ENCODE results near the gene ADGRA1.

Gene ADGRA1

DNA sequence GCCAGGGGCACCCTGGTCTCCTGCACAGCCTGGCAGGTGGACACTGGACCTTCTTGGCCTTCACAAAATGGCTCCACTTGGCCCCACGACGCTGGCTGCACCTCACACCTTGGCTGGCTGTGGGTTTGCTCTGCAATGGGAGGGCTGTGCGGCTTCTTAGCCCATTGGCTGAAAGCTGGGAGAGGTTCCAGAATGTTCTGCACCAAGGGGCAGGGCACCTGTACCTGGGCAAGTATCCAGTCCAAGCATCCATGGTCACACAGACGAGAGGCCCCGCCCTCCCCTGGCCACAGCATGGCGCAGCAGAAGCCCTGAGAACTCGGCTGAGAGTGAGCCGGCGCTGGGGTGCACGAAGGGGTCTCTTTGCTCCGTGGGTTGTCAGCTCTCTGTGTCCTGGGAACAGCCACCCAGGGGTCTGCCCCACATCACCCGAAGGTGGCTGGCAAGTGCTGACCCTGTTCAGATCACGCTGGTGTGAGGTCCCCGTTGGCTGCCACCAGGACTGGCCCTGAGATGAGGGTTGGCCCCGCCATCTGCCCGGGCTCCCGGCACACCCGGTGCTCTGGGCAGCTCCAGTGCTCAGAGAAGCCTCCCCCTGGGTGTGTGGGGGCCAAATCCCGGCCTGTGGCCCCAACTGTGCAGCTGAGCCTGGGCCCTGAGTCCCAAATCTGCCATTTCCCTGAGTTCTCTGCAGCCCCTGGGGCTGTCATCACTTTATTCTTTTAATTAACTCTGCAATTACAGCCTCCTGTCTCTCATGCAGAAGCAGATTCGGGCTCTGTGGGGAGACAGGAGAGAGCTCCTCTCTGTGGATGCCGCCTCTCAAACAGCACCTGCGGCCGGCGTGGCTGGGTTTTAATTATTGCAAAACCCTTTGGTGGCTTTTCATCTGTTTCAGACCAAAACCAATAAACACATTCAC lies 19.4 kb upstream of the ADGRA1 start:
- TF ChIP-seq CSDC2 (CRISPR knock-in tag; IDR thresholded peaks at IDR 0.05) = no peak
- ATAC-seq = no peak

DNA sequence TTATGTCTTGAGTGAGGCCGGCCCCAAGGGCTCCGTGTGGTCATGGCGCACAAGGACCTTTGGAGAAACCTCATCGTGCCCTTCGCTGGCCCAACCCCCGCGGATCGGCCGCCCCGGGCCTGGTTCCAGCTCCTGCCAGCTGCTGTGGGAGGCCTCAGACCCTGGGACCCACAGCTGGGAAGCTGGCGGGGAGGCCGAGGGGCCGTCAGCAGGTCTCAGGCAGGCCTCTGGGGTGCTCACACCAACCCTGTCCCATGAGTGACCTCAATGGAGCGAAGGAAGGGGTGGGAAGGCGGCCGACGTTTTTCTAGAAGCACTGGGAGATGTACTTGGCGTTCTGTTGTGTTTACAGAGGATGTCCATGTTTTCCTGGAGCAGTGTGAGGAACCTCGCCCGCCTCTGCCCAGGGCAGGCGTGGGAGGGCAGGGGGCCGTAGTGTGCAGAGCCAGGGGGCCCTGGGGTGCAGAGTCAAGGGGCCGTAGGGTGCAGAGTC lies 18.6 kb upstream of the ADGRA1 start:
- TF ChIP-seq TCF4 (CRISPR knock-in tag; IDR thresholded peaks at IDR 0.05; ENCODE audit: borderline replicate concordance) (no peak), CSDC2 (CRISPR knock-in tag; IDR thresholded peaks at IDR 0.05) (no peak), TOX (CRISPR knock-in tag; IDR thresholded peaks at IDR 0.05; ENCODE audit: borderline replicate concordance) (no peak), OSR1 (CRISPR knock-in tag; IDR thresholded peaks at IDR 0.05) (no peak), BACH2 (CRISPR knock-in tag; IDR thresholded peaks at IDR 0.05; ENCODE audit: borderline replicate concordance) (no peak), ZNF8 (CRISPR knock-in tag; IDR thresholded peaks at IDR 0.05) (no peak), SNAI2 (CRISPR knock-in tag; IDR thresholded peaks at IDR 0.05) (no peak), ZNF565 (CRISPR knock-in tag; conservative IDR thresholded peaks at IDR 0.05; ENCODE audit: low read depth) (no peak)
- TF ChIP-seq, protein P1, sequence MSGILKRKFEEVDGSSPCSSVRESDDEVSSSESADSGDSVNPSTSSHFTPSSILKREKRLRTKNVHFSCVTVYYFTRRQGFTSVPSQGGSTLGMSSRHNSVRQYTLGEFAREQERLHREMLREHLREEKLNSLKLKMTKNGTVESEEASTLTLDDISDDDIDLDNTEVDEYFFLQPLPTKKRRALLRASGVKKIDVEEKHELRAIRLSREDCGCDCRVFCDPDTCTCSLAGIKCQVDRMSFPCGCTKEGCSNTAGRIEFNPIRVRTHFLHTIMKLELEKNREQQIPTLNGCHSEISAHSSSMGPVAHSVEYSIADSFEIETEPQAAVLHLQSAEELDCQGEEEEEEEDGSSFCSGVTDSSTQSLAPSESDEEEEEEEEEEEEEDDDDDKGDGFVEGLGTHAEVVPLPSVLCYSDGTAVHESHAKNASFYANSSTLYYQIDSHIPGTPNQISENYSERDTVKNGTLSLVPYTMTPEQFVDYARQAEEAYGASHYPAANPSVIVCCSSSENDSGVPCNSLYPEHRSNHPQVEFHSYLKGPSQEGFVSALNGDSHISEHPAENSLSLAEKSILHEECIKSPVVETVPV (CRISPR knock-in tag; IDR thresholded peaks at IDR 0.05) = no peak
- no peak for ATAC-seq

DNA sequence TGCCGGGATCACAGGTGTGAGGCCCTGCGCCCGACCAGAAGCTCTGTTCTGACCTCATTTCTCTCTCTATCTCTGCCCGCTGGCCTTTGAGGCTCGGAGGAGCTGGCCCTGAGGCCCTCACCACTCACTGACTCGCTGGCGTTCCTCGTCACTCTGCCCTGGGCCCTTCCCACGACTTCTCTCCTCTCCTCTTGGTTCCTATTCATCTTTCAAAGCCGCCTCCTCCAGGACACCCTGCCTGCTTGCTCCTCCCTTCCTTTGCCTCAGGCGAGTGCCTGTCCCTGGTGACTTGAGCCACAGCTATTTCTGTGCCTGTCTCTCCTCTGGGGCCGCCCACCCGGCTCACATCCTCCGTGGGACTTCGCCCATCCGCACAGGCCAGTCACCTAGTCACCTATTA lies 17.3 kb upstream of the ADGRA1 start:
- no peak for TF ChIP-seq ZFP30 (CRISPR knock-in tag; IDR thresholded peaks at IDR 0.05)
- no peak for ATAC-seq

GRCh38 chr10:133070810-133071209 lies 16.9 kb upstream of the ADGRA1 start:
- ATAC-seq = no peak
- TF ChIP-seq CSDC2 (CRISPR knock-in tag; IDR thresholded peaks at IDR 0.05) (no peak), SNAI2 (CRISPR knock-in tag; IDR thresholded peaks at IDR 0.05) (no peak), ZC3H10 (CRISPR knock-in tag; IDR thresholded peaks at IDR 0.05) (no peak), TSHZ2 (CRISPR knock-in tag; IDR thresholded peaks at IDR 0.05) (no peak), ZFP30 (CRISPR knock-in tag; IDR thresholded peaks at IDR 0.05) (no peak), ZNF8 (CRISPR knock-in tag; IDR thresholded peaks at IDR 0.05) (no peak), ESRRG (CRISPR knock-in tag; IDR thresholded peaks at IDR 0.05) (no peak), OSR1 (CRISPR knock-in tag; IDR thresholded peaks at IDR 0.05) (no peak), PPARA (CRISPR knock-in tag; IDR thresholded peaks at IDR 0.05; ENCODE audit: borderline replicate concordance) (no peak), ISL1 (CRISPR knock-in tag; IDR thresholded peaks at IDR 0.05) (no peak), CREB5 (CRISPR knock-in tag; IDR thresholded peaks at IDR 0.05; ENCODE audit: low read depth) (no peak), ZFP3 (CRISPR knock-in tag; IDR thresholded peaks at IDR 0.05) (no peak), TOX (CRISPR knock-in tag; IDR thresholded peaks at IDR 0.05; ENCODE audit: borderline replicate concordance) (no peak), ZNF70 (CRISPR knock-in tag; IDR thresholded peaks at IDR 0.05) (no peak), ZNF565 (CRISPR knock-in tag; conservative IDR thresholded peaks at IDR 0.05; ENCODE audit: low read depth) (no peak), RARB (CRISPR knock-in tag; IDR thresholded peaks at IDR 0.05) (no peak)
- TF ChIP-seq, protein P1 (CRISPR knock-in tag; IDR thresholded peaks at IDR 0.05) = no peak
- TF ChIP-seq, protein P2, sequence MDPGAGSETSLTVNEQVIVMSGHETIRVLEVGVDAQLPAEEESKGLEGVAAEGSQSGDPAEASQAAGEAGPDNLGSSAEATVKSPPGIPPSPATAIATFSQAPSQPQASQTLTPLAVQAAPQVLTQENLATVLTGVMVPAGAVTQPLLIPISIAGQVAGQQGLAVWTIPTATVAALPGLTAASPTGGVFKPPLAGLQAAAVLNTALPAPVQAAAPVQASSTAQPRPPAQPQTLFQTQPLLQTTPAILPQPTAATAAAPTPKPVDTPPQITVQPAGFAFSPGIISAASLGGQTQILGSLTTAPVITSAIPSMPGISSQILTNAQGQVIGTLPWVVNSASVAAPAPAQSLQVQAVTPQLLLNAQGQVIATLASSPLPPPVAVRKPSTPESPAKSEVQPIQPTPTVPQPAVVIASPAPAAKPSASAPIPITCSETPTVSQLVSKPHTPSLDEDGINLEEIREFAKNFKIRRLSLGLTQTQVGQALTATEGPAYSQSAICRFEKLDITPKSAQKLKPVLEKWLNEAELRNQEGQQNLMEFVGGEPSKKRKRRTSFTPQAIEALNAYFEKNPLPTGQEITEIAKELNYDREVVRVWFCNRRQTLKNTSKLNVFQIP (CRISPR knock-in tag; IDR thresholded peaks at IDR 0.05; ENCODE audit: borderline replicate concordance, low read depth) = no peak
- TF ChIP-seq, protein P3, sequence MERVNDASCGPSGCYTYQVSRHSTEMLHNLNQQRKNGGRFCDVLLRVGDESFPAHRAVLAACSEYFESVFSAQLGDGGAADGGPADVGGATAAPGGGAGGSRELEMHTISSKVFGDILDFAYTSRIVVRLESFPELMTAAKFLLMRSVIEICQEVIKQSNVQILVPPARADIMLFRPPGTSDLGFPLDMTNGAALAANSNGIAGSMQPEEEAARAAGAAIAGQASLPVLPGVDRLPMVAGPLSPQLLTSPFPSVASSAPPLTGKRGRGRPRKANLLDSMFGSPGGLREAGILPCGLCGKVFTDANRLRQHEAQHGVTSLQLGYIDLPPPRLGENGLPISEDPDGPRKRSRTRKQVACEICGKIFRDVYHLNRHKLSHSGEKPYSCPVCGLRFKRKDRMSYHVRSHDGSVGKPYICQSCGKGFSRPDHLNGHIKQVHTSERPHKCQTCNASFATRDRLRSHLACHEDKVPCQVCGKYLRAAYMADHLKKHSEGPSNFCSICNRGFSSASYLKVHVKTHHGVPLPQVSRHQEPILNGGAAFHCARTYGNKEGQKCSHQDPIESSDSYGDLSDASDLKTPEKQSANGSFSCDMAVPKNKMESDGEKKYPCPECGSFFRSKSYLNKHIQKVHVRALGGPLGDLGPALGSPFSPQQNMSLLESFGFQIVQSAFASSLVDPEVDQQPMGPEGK (CRISPR knock-in tag; IDR thresholded peaks at IDR 0.05; ENCODE audit: borderline replicate concordance) = no peak
